ENCODE data around the gene SP110.
"Not testable (repeated sequence)": the region's sequence is repeated elsewhere in the genome, so short reads cannot be mapped to it uniquely, and the experiment has no call there.

The SP110 gene

GRCh38 chr2:230222829-230223228 is 3.0 kb upstream of the SP110 start:
- not testable (repeated sequence) for DNase-seq

GRCh38 chr2:230221493-230221892 is 1.7 kb upstream of the SP110 start:
- DNase-seq, result no peak

GRCh38 chr2:230220347-230220969 is 674 bp upstream of the SP110 start:
- no peak for DNase-seq

GRCh38 chr2:230218421-230218820 is 1.4 kb downstream of the SP110 start:
- peak; percentile 42 for DNase-seq

GRCh38 chr2:230217424-230217823 is 2.4 kb downstream of the SP110 start:
- DNase-seq, result no peak

GRCh38 chr2:230216489-230216888 is 3.3 kb downstream of the SP110 start:
- no peak for DNase-seq

GRCh38 chr2:230209422-230210051 is 10.2 kb downstream of the SP110 start:
- no peak for DNase-seq

- DNase-seq, result no peak
These were observed 11.2 kb downstream of the SP110 start for GRCh38 chr2:230208576-230208975.

GRCh38 chr2:230205721-230206120 is 14.1 kb downstream of the SP110 start:
- DNase-seq, result no peak

GRCh38 chr2:230205034-230205433 is 14.8 kb downstream of the SP110 start:
- no peak for DNase-seq

- no peak for DNase-seq
These were observed 16.6 kb downstream of the SP110 start for GRCh38 chr2:230203110-230203676.

- DNase-seq, result peak; percentile 44
These were observed 17.2 kb downstream of the SP110 start for GRCh38 chr2:230202430-230203109.

- no peak for DNase-seq
These were observed 34.8 kb downstream of the SP110 start for GRCh38 chr2:230184727-230185578.

- no peak for DNase-seq
These were observed 38.6 kb downstream of the SP110 start for GRCh38 chr2:230181195-230181594.

GRCh38 chr2:230179907-230180306 is 39.9 kb downstream of the SP110 start:
- DNase-seq, result no peak

- DNase-seq, result no peak
These were observed 41.0 kb downstream of the SP110 start for GRCh38 chr2:230178546-230179485.

GRCh38 chr2:230176996-230177395 is 42.8 kb downstream of the SP110 start:
- no peak for DNase-seq

GRCh38 chr2:230174466-230174865 is 45.3 kb downstream of the SP110 start:
- DNase-seq, result no peak

GRCh38 chr2:230172852-230173251 is 46.9 kb downstream of the SP110 start:
- DNase-seq, result no peak

- DNase-seq, result no peak
These were observed 47.6 kb downstream of the SP110 start for GRCh38 chr2:230172156-230172555.

- no peak for DNase-seq
These were observed 49.3 kb downstream of the SP110 start for GRCh38 chr2:230170532-230170931.

All from CD4-positive, alpha-beta T cell treated with Interleukin-12 subunit alpha and Interleukin-12 subunit beta, for 1 hour (primary cell).